SK-N-SH (cell line): ENCODE results near the gene TIMM22. TPM values are rescaled to one million over a fixed set of nuclear protein-coding genes. Genes with fewer than 3 reads are reported as not detected.

Experiments
- CTCF ChIA-PET: fragments of 300-600, 350-600 bp; formaldehyde crosslinking; extraction: SDS; loops from one replicate; lab custom pipeline; 2021; lab: Yijun Ruan, JAX
- POLR2A ChIA-PET: fragments of 350-600 bp; sonication (Branson Sonifier 250); formaldehyde crosslinking; extraction: SDS; loops from one replicate; lab custom pipeline; 2020; ENCODE audit warnings: antibody characterized with exemption, inconsistent platforms; lab: Yijun Ruan, JAX
- DNase-seq: peaks from one replicate; pipeline ENCODE4 v3.0.0; 2012
- H2AFZ ChIP-seq: fragments of 200-600 bp; sonication (generic); 2 replicates; pipeline ENCODE4 v1.8.1; 2016; ENCODE audit warnings: antibody characterized with exemption, mild to moderate bottlenecking, low read depth
- H3F3A ChIP-seq: fragments of 200-600 bp; sonication (generic); replicated peaks from 2 replicates; pipeline ENCODE3; 2016; ENCODE audit warnings: antibody characterized with exemption, mild to moderate bottlenecking; ENCODE audit not compliant: insufficient read depth
- H3K27ac ChIP-seq, 2 experiments: fragments of 200-500 bp in 1 of 2; fragments of 200-600 bp in 1 of 2; sonication (Bioruptor generic) in 1 of 2; sonication (generic), shearing (Covaris generic) in 1 of 2; 2 replicates each; pipeline versions ENCODE4 v1.5.1 to v1.6.1; 2014 to 2016; ENCODE audit warnings: low read depth in 2 of 2, inconsistent platforms in 1 of 2, low read length in 1 of 2, mild to moderate bottlenecking in 1 of 2, mixed read lengths in 1 of 2
- H3K27me3 ChIP-seq: fragments of 200-600 bp; sonication (generic), shearing (Covaris generic); 2 replicates; pipeline ENCODE4 v1.6.1; 2016; ENCODE audit warnings: mixed run types; ENCODE audit not compliant: insufficient read depth
- H3K36me3 ChIP-seq, 2 experiments: fragments of 200-500 bp in 1 of 2; fragments of 200-600 bp in 1 of 2; sonication (Bioruptor generic) in 1 of 2; sonication (generic) in 1 of 2; replicated peaks in 1 of 2; 2 replicates each; pipeline versions ENCODE3 to v1.5.1; 2014 to 2016; ENCODE audit warnings: low read length in 1 of 2, mild to moderate bottlenecking in 1 of 2; ENCODE audit not compliant: insufficient read depth in 2 of 2, control insufficient read depth in 1 of 2
- H3K4me1 ChIP-seq, 2 experiments: fragments of 200-500 bp in 1 of 2; fragments of 200-600 bp in 1 of 2; sonication (Bioruptor generic) in 1 of 2; sonication (generic), shearing (Covaris generic) in 1 of 2; 2 replicates each; pipeline versions ENCODE4 v1.5.1 to v1.6.1; 2014 to 2016; ENCODE audit warnings: low read depth in 1 of 2, low read length in 1 of 2, mixed run types in 1 of 2; ENCODE audit not compliant: insufficient read depth in 2 of 2, control insufficient read depth in 1 of 2
- H3K4me2 ChIP-seq: fragments of 200-600 bp; sonication (generic), shearing (Covaris generic); 2 replicates; pipeline ENCODE4 v1.6.1; 2017; ENCODE audit warnings: mixed run types
- H3K4me3 ChIP-seq, 2 experiments: fragments of 200-500 bp in 1 of 2; fragments of 200-600 bp in 1 of 2; sonication (Bioruptor generic) in 1 of 2; sonication (generic), shearing (Covaris generic) in 1 of 2; 2 replicates each; pipeline versions ENCODE4 v1.5.1 to v1.8.1; 2014 to 2016; ENCODE audit warnings: low read depth in 2 of 2, inconsistent platforms in 1 of 2, low read length in 1 of 2, mild to moderate bottlenecking in 1 of 2, mixed read lengths in 1 of 2, moderate library complexity in 1 of 2
- H3K79me2 ChIP-seq: fragments of 200-600 bp; sonication (generic); 2 replicates; pipeline ENCODE4 v1.8.1; 2017; ENCODE audit warnings: mild to moderate bottlenecking; ENCODE audit not compliant: insufficient read depth
- H3K9ac ChIP-seq: fragments of 200-600 bp; sonication (generic); 2 replicates; pipeline ENCODE4 v1.6.1; 2017; ENCODE audit warnings: mixed run types
- H3K9me2 ChIP-seq: fragments of 200-600 bp; sonication (generic); 2 replicates; pipeline ENCODE4 v1.6.1; 2017; ENCODE audit warnings: mixed run types
- H3K9me3 ChIP-seq: fragments of 200-600 bp; sonication (generic); 2 replicates; pipeline ENCODE4 v1.6.1; 2017; ENCODE audit warnings: mixed run types, mild to moderate bottlenecking, moderate library complexity
- H4K20me1 ChIP-seq: fragments of 200-600 bp; sonication (generic); 2 replicates; pipeline ENCODE4 v1.6.1; 2017; ENCODE audit warnings: mild to moderate bottlenecking, mixed run types; ENCODE audit not compliant: insufficient read depth
- CTCF ChIP-seq: fragments of 200-600 bp; sonication (generic); IDR thresholded peaks from 2 replicates; pipeline ENCODE4 v1.6.1; 2017; ENCODE audit warnings: antibody characterized with exemption, mild to moderate bottlenecking, moderate library complexity
- FOSL2 ChIP-seq: IDR thresholded peaks from 2 replicates; pipeline ENCODE4 v1.4.0; 2012; ENCODE audit warnings: low read depth, mild to moderate bottlenecking, moderate library complexity, borderline replicate concordance
- FOXJ3 ChIP-seq: sonication (generic); formaldehyde crosslinking; IDR thresholded peaks from 2 replicates; pipeline ENCODE4 v1.5.1; 2020; ENCODE audit warnings: mild to moderate bottlenecking, missing genetic modification reagents
- FOXM1 ChIP-seq: IDR thresholded peaks from 2 replicates; pipeline ENCODE4 v1.4.0; 2012; ENCODE audit warnings: low read depth, mild to moderate bottlenecking
- GATA2 ChIP-seq: sonication (generic); formaldehyde crosslinking; IDR thresholded peaks from 2 replicates; pipeline ENCODE4 v1.5.0; 2020; ENCODE audit warnings: mild to moderate bottlenecking, missing genetic modification reagents
- IRF3 ChIP-seq: fragments of 150-350 bp; IDR thresholded peaks from 2 replicates; pipeline ENCODE4 v1.6.1; 2016; ENCODE audit warnings: mild to moderate bottlenecking, low read depth, low read length
- JUND ChIP-seq: IDR thresholded peaks from 2 replicates; pipeline ENCODE4 v1.4.0; 2012
- MXI1 ChIP-seq: IDR thresholded peaks from 2 replicates; pipeline ENCODE4 v1.6.1; 2012; ENCODE audit warnings: mild to moderate bottlenecking, low read depth, low read length, improper control_type of control experiment
- NFIC ChIP-seq: IDR thresholded peaks from 2 replicates; pipeline ENCODE4 v1.4.0; 2012; ENCODE audit warnings: borderline replicate concordance
- POLR2AphosphoS5 ChIP-seq: IDR thresholded peaks from 2 replicates; pipeline ENCODE4 v1.6.1; 2012; ENCODE audit warnings: low read depth, low read length
- RAD21 ChIP-seq: IDR thresholded peaks from 2 replicates; pipeline ENCODE4 v1.6.1; 2012; ENCODE audit warnings: mild to moderate bottlenecking, low read length
- RCOR1 ChIP-seq: fragments of 150-350 bp; IDR thresholded peaks from 2 replicates; pipeline ENCODE4 v1.6.1; 2017; ENCODE audit warnings: antibody characterized with exemption, low read length
- REST ChIP-seq: IDR thresholded peaks from 2 replicates; pipeline ENCODE4 v1.6.1; 2012; ENCODE audit warnings: mild to moderate bottlenecking, low read depth, low read length, moderate library complexity
- RFX5 ChIP-seq: IDR thresholded peaks from 2 replicates; pipeline ENCODE4 v1.6.1; 2012; ENCODE audit warnings: mild to moderate bottlenecking, improper control_type of control experiment, low read length
- RXRA ChIP-seq: IDR thresholded peaks from 2 replicates; pipeline ENCODE4 v1.4.0; 2012; ENCODE audit warnings: low read depth, mild to moderate bottlenecking, borderline replicate concordance
- SIN3A ChIP-seq: IDR thresholded peaks from 2 replicates; pipeline ENCODE4 v1.6.1; 2012; ENCODE audit warnings: low read depth, mild to moderate bottlenecking, low read length, moderate library complexity, borderline replicate concordance
- TEAD4 ChIP-seq: IDR thresholded peaks from 2 replicates; pipeline ENCODE4 v1.4.0; 2012; ENCODE audit warnings: mild to moderate bottlenecking, borderline replicate concordance; ENCODE audit not compliant: insufficient read depth
- USF1 ChIP-seq: IDR thresholded peaks from 2 replicates; pipeline ENCODE4 v1.4.0; 2012; ENCODE audit warnings: low read depth, borderline replicate concordance
- YY1 ChIP-seq: IDR thresholded peaks from 2 replicates; pipeline ENCODE4 v1.4.0; 2012; ENCODE audit warnings: low read depth, mild to moderate bottlenecking
- ZBTB33 ChIP-seq: IDR thresholded peaks from 2 replicates; pipeline ENCODE4 v1.4.0; 2012; ENCODE audit warnings: low read depth, borderline replicate concordance
- WGBS: methylation state at CpG from one replicate; pipeline ENCODE4 v1.1.6; 2017; ENCODE audit warnings: low lambda C conversion rate; 5-methylcytosine and 5-hydroxymethylcytosine counted together
- polyA plus RNA-seq, 3 experiments: library from polyadenylated mRNA; depleted of rRNA; stranded (reverse); fragments of >200 nt; gene quantifications; 2 replicates each; pipeline ENCODE4 v1.2.3, GENCODE V29; 2012

The TIMM22 gene
- polyA plus RNA-seq, 1 of the 3 experiments (the other 2 are of a cell fraction) = 9.9 TPM

GRCh38 chr17:1022278-1023024 lies 25.5 kb downstream of the TIMM22 start (continued):
- TF ChIP-seq IRF3 = no peak
- no peak for TF ChIP-seq FOSL2
- TF ChIP-seq RCOR1 = no peak

GRCh38 chr17:1024076-1024475 lies 27.1 kb downstream of the TIMM22 start:
- Histone ChIP-seq H3K4me2 (no peak overlapping the region), H3K9me2 (no peaks in the 10 kb centered on the region), H4K20me1 (peaks cover 2% of the 10 kb centered on the region; the same call in 1 of the 2 replicates), H3K79me2 (peaks cover 9% of the 10 kb centered on the region), H3K27ac (no peak overlapping the region), H3K4me3 (no peak overlapping the region), H3K27me3 (no peaks in the 10 kb centered on the region), H3K9me3 (no peaks in the 10 kb centered on the region), H2AFZ (no peak overlapping the region), H3K4me1 (no peaks in the 10 kb centered on the region), H3F3A (no peaks in the 10 kb centered on the region), H3K36me3 (peaks cover 2 to 14% of the 10 kb centered on the region in 2 experiments), H3K9ac (no peak overlapping the region)
- 96% methylated on average over 25 of the region's 27 CpGs for WGBS
- DNase-seq = no peak
- ChIA-PET POLR2A (no interaction called here), CTCF (no interaction called here)
- no peak for TF ChIP-seq GATA2
- no peak for TF ChIP-seq IRF3
- TF ChIP-seq REST = no peak
- TF ChIP-seq USF1 = no peak
- no peak for TF ChIP-seq SIN3A
- TF ChIP-seq NFIC = no peak
- no peak for TF ChIP-seq RCOR1
- no peak for TF ChIP-seq ZBTB33
- TF ChIP-seq JUND = no peak
- TF ChIP-seq FOXM1 = no peak
- TF ChIP-seq CTCF = no peak
- TF ChIP-seq POLR2AphosphoS5 = no peak
- TF ChIP-seq TEAD4 = no peak
- no peak for TF ChIP-seq RAD21
- TF ChIP-seq FOXJ3 (CRISPR knock-in tag) = no peak
- TF ChIP-seq RFX5 = no peak
- TF ChIP-seq RXRA = no peak
- TF ChIP-seq MXI1 = no peak
- TF ChIP-seq YY1 = no peak
